GM21737 (cell line): Measurements from ENCODE around the gene FBN2.

Experiments
- ATAC-seq: cut with Tn5 transposase; IDR thresholded peaks from one replicate; pipeline ENCODE4 v1.9.1; 2021; ENCODE audit warnings: mild to moderate bottlenecking, moderate library complexity; ENCODE audit not compliant: unreplicated experiment

Gene FBN2

DNA sequence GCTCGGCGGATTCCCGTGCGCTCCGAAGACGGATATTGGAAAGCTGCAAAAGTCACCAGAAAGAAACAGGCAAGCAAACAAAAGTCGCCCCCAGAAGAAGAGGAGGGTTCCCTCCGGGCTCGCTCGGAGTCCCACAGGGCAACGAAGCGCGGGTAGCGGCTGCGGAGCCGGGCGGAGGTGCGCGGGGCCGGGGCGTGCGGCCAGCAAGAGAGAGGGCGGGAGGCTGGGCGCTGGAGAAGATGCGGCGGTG lies at the start of gene FBN2:
Gene FBN2, minus strand, starts transcription at position 246 of the 250 bp plus-strand sequence. CDS start 642 bp downstream, outside the sequence.
- no peak for ATAC-seq

DNA sequence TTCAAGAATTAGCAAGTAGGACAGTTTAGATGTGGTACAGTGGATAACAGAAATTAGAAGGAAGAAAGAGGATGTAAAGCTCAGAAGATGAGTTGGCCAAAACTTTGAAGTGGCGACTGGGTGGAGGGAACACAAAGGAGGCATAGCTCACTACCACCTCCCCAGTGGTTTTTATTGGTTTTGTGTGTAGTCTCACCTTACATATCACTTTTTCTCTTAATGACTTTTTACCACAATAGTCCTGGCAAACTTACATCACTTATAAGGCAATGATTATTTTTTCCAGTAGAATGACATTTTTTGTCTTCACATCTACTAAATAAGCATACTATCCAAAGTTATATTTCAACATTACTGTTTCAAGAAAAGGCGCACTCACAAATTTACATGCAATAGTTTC lies 49.2 kb upstream of the FBN2 start:
- no peak for ATAC-seq

DNA sequence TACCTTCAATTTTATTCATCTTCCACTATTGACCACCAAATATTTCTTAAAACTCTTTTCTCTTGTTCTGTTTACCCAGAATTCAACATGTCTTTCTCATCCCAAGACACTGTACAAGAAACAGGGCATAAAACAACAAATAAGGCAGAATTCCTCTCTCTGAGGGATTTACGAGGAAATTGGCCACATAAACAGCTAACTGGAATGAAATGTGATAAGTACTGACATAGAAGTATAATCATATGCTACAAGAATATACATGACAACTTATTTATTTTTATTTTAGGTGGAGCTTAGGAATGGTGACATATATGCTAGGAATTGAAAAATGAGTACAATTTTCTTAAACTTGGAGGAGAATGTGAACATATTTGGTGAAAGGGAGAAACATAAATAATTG lies 48.8 kb upstream of the FBN2 start:
- no peak for ATAC-seq

DNA sequence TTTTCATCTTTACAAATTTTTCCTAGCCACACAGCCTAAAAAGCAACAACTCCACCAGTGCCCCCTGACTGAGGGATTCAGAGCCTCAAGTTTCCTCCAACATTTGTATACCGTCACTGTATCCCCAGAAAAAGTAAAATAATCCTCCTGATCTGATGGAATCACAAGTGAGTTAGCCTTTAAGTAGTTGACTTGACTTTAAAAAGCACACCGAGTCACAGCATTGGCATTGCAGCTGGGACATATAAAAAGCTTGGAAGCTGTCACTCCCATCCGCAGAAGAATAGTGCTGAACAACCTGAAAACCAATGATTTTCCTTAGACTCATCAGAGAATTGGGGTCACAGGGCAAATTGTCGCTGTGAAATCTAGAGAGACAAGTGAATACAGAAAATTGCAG lies 41.6 kb upstream of the FBN2 start:
- ATAC-seq, result no peak

DNA sequence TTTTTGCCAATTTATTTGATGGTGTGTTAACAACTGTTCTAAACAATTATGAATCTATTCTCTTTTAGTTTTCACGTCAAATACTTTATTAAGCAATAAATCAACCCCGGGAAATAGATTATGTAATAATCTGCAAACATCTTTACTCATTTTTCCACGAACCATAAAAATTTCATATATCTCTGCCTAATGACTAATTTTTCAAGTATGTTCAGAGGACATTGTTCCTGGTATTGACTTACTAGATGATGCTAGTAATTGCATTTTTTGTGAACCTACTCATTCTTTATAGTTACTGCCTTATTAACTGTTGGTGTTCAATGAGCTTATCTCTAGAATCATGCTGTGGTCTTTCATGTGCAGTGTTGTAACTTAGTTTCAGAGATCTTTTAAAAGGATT lies 41.0 kb upstream of the FBN2 start:
- ATAC-seq, result no peak

DNA sequence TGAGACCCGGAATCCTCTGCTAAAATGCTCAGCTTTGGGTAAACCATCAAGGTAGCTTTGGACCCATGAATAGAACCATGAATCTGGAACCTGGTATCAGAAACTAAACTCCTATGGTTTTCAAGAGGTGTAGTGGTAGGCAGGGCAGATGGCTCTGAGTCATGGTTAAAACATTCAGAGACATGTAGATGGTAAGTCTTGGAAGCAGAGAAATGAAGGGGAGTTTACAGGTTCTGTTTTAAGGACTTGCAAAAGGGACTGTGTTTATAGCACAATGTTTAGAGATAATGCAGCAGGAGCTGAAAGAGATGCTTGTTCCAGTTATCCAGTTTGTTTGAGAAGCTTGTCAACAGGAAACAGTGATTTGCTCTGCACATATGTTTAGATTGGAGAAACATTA lies 36.0 kb upstream of the FBN2 start:
- no peak for ATAC-seq

DNA sequence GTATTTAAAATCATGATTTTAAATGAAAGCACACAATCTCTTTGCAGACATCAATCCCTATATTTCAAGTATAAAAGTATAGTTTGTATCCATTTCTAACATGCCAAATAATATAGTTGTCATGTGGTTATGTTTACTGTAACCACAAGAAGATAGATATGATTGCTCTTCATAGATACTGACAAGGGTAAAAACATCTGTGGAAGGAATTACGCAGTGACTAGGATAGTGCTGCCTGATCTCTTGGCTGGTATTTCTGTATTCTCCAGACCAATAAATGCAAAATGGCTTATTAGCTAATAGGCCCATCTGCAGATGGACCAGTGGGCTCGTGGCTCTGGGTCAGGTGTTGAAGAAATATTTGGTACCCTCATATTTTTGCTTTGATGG lies 34.9 kb upstream of the FBN2 start:
- ATAC-seq, result no peak

DNA sequence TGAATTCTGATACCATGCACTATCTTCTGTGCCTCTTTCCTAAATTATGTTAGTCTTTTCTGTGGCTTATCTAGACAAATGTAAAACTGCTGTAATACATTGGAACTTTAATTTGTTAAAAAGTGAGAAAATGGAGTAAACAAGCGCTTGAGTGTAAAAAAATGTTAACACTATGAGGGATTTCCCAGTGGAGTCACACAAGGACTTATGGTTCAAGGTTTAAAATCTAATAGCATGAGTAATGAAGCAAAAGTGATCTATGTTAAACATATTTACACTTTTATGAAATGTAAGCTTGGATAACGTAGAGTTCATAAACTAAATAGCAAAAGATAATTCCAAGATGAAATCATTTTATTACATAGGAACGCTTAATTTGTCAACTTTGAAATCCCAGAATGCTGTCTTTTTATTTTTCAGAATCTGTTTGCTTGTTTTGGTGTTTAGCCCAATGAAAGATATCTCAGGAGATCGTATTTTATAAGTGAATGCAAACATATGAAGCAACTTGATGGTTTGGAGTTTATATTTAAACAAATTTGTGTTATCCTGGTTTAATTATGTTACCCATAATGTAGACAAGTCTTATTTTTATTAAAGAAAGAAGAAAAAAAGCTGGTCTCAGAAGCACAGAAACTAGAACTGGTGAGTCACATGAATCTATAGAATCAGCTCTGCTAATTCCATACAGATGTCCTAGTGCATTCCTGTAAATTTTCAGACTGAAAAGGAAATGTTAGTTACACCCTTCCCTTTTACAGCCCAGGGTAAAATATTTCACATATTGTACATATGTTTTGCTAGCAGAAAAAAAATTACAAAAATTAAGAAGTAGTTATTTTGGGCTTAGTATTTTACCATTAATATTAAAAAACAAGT lies 34.2 kb upstream of the FBN2 start:
- no peak for ATAC-seq

DNA sequence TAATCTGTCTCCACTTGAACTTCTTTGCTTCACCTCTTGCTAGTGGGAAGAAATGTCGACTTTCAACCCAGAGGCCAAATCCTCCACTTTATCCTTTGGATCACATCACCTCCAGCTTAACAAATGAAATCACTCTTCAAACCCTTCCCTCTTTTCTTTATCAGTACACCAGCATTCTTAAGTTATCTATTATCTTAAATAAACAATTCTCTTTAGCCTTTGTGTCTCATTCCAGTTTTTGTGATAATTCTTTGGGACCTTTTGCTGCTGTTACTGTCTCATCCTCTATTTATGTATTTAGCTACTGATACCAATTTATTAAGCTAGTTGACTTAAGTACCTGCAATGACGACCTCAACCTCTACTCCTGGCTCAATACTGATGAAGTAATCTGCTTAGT lies 28.1 kb upstream of the FBN2 start:
- no peak for ATAC-seq

DNA sequence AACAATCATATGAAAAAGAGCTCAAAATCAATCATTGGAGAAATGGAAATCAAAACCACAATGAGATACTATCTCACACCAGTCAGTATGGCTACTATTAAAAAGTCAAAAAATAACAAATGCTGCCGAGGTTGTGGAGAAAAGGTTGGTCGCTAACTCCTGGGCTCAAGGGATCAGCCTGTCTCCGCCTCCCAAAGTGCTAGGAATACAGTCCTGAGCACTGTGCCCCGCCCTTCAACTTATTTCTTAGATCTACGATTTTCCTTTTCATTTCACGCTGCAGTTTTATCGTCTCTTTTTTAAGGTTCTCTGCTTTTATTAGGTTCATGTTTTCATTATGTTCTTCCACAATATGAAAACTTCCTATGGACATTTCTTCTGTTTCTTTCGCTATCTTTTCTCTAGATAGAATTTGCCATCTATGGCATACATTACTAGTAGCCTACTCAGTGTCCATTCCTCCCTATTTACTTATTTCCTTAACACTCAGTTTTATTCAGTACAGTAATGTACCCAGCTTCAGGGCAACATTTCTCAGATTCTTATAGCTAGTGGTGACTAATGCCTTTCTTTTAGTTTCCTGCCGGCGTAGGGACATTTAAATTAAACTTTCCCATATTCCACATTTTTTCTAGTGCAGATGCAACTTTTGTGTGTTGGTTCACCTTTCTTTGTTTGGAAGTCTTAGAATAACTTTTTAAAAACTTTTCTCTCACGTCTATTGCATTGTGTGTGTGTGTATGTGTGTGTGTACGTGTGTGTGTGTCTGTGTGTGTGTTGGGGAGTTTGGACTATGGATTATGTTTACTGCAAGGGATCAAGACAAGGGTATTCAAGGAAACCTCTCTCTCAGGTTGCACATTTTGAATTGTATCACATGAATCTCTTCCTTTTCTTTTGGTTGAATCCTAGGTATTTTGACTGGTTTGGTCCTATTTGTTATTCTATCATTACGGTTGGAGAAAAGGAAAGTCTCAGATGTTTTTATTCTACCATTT lies 21.6 kb upstream of the FBN2 start:
- no peak for ATAC-seq

DNA sequence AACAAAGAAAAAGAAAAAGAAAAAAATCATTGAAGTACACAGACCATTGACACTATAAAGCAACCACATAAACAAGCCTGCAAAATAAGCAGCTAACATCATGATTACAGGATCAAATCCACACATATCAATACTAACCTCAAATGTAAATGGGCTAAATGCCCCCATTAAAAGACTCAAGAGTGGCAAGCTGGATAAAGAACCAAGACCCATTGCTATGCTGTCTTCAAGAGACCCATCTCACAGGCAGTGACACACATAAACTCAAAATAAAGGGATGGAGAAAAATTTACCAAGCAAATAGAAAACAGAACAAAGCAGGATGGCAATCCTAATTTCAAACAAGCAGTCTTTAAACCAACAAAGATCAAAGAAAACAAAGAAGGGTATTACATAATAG lies 15.7 kb upstream of the FBN2 start:
- no peak for ATAC-seq

DNA sequence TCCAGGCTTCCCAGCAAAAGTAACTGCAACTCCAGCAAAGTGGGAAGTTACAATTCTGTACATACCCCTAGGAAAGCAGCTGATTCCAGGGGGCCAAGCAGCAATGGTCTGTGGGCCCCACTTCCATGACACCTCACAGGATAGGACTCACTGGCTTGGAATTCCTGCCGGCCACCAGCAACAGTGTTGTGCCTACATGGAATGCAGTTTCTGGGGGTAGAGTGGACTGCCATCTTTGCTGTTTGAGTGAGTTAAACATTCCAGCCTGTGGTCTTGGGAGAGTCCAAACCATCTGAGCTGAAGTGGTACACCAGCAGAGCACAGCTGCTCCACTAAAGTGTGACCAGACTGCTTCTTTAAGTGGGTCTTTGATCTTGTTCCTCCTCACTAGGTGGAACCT lies 13.4 kb upstream of the FBN2 start:
- no peak for ATAC-seq

DNA sequence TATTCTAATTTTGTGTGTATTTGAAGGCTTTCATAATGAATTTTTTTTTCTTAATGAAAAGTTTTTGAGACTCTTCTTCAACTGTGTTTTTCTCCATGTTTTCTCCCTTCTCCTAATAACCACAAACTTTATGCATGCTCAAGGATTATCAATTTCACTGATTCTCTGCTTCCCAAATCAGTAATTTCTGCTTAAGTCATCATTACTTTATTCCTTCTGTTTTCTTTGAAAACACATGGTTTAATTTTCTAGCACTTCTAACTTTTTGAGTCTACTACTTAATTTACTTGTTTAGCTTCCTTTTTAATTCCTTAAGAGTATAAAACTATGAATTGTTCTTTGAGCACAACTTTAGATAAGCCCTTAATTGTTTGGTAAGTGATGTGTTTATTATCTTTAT lies 11.5 kb upstream of the FBN2 start:
- no peak for ATAC-seq

DNA sequence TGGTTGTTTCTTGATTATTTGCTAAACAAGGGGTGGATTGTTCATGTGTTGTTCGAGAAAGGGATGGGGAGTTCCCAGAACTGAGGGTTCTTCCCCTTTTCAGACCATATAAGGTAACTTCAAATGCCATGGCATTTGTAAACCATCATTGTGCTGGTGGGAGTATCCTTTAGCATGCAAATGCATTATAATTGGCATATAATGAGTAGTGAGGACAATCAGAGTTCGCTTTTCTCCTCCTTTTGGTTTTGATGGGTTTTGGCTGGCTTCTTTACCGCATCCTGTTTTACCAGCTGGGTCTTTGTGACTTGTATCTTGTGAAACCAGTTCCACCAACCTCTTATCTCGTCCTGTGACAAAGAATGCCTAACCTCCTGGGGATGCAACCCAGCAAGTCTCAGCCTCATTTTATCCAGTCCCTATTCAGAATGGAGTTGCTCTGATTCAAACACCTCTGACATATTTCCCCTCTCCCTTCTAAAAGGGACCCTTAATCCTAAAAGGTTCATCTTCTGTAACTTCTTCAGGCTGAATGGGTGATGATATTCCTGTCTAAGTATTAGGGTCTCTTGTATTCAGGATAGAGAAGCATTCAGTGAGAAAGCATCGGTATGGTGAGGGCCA lies 8.7 kb upstream of the FBN2 start:
- ATAC-seq, result no peak

DNA sequence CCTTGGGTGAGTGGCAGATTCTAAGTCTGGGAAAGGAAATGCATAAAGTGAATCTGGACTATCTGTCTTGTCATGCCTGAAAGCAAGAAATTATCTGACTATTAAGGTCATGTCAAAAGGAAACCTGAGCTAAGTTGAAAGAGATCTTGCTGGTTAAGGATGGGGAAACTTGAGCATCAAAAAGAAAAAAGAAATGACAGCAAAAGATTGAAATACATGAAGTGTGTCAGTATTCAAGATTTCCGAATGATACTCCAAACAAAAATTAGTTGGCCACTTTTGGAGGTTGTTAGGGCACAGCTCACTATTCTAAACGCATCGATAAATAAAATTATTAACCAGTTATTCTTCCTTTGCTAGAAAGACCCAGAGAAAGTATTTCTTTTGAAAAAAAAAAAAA lies 3.3 kb upstream of the FBN2 start:
- ATAC-seq, result no peak

DNA sequence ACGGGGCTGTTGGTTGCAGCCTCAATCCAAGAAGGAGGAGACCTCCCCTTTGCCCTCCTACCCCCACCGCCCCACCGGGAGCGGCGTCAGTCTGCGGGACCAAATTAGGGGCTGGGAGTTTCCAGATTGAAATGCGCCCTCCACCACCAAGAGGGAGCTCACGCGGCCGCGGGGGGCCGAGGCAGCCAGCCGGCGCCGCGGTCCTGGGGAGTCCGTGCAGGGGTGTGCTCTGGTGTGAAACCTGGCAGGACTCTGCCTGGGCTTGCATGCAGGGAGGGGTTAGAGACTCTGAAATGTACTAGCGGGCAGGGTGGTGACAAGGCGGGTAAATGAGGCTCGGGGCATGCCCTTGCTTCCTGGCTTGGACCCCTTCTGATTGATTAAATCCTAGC lies 989 bp upstream of the FBN2 start:
- ATAC-seq, result no peak

DNA sequence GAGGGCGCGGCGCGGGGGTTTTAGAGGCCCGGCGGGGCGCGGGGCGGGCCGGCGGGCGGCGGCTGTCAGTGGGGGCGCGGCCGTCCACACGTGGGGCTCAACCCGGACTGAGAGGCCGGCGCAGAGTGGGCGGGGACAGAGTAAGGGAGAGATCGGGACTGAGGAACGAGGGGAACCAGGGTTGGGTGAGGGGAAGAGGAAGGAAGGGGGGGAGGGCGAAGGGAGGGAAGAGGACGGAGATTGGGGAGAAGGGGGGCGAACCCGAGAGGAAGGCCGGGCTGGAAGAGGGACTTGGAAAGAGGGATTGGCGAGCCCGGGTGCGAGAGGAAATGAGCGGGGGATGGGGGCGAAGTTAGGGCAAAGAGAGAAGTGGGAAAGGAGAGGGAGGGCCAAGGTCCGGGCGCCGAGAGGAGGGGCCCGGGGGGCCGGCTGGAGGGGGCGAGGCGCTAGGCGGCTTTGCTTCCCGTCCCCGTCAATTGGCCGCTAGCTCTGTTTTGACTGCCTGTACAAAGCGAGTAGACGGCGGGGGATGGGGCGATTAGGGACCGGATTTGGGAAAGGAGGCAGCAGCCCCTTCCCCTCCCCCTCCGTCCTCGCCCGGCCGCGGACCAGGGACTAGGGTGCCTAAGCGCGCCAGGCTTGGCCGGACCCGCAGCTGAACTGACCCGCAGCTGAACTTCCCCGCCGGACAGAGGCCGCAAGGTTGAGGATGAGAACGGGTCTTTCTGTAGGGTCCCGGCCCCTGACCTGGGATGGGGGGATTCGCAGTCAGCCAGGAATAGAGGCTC lies 399 bp upstream of the FBN2 start:
- no peak for ATAC-seq

DNA sequence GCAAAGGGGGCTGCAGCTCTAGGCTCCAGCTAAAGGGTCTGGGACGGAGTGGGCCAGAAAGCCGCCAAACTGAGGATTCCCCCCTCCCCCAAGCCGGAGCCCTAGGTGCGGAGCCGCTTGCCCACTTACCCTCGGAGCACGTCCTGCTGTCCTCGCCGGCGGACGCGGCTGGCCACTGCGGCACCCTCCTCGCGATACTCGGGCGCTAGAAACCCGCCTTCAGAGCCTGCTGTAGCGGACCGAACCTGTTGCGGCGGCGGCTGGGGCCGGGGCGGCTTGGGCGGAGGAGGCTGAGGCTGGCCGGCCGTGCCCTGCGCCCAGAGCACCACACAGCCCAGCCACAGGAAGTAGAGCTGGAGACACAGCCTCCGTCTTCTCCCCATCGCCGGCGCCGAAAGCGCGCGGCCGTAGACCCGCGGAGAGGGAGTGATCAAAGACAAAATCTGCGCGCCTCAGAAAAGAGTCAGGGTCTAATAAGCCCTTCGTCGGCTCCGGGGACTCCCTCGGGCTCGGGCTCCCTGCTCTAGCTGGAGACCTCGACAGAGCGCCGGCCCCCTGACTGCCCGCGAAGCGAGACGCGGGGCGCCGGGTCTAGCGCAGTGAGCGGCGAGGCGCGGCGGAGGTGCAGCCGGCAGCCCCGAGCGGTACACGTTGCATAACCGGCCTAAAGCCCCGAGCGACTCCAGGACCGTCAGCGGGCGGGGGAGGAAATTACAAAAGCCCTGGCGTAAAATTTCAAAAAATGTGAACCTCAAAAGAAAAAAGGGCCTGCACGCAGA lies 635 bp downstream of the FBN2 start:
- no peak for ATAC-seq

DNA sequence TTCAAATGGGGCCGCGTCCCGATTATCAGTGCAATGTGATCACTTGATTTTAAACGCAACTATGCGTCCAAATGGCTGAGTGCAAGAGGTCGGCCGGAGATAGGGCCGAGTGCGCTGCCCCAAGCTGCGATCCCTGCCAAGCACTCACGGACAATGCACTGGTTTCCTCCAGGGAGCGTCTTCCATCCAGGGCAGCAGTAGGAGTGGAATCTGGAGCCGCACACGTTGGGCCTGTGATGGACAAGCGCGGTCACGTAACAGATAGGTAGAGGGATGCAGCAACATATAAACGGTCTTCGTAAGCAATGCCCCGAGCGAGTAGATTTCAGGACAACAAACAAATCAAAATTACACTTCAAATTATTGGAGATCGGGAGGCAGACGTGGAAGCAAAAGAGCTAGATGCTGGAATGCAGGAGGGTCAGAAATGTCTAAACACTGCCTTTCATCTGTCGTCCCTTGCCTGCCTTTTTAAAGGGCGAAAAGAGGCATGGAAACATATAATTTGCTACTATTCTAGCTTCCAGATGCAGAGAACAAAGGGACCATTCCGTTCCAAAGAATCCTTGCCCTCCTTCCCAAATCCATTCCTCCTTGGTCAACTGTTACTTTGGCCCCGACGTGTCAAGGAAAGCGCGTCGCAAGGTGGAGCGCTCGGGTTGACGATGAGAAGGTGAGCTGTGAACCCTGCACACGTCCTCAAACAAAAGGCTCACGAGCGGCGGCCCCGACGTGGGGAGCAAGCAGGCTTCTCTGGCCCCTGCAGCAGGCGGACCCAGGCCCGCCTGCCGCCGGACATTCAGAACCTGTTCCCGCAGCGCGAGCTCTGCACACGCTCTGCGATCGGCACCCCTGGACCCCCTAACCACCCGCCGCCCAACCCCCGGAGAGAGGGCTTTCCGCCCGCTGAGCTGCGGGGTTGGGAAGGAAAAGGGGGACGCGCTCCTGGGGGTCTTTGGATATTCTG lies 1.5 kb downstream of the FBN2 start:
- no peak for ATAC-seq
